AG08396 (cell line): ENCODE results near the gene AGT.
"Not testable (repeated sequence)": the region's sequence is repeated elsewhere in the genome, so short reads cannot be mapped to it uniquely, and the experiment has no call there.

ENCODE experiments used
- DNase-seq: peaks from one replicate; pipeline ENCODE4 v3.0.0; 2012; ENCODE audit warnings: low spot score, mixed read lengths

The AGT gene

GRCh38 chr1:230744382-230744781, 30.5 kb upstream of the AGT start:
- DNase-seq, result peak; percentile 40

- no peak for DNase-seq
Observed at GRCh38 chr1:230743899-230744298, 30.0 kb upstream of the AGT start.

DNA sequence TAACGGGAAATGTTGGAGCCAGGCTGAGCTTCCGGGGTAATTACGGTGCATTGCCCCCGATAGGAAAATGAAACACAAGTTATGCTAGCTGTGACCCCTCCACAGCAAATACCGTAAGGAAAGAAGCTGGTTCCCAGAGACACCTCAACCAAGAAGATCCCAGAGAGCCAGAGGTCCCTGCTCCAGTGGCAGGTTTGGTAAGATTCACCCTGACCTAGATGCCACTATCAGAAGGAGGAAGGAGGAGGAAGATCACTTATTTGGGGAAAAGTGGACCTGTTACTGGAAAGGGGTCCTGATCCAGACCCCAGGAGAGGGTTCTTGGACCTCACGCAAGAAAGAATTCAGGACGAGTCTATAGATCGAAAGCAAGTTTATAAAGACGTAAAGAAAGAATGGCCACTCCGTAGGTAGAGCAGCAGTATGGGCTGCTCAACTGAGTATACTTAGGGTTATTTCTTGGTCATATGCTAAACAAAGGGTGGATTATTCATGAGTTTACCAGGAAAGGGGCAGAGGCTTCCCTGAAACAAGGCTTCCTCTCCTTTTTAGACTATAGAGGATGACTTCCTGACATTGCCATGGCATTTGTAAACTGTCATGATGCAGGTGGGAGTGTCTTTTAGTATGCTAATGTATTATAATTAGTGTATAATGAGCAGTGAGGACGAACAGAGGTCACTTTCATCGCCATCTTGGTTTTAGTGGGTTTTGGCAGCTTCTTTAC, 25.8 kb upstream of the AGT start:
- DNase-seq, result no peak

GRCh38 chr1:230737622-230738262, 23.8 kb upstream of the AGT start:
- no peak for DNase-seq

DNA sequence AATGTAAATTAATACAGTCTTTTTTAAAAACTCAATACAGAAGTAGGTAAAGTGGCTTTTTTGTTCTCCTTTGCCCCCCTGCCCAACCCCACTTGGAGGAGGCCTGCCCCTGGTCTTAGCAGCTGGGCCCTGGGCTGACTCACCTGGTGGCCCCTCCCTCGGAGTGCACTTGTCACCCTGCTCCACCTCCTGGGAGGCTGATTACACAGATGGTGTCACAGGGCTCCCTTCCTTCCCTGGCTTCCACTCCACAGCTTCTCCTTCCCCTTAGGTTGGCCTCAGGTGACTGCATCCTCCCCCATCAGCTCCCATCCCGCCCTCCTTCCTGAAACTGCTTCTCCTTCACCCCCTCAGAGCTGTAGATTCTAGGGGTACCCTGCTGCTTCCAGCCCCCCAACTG, 21.5 kb upstream of the AGT start:
- DNase-seq, result no peak

DNA sequence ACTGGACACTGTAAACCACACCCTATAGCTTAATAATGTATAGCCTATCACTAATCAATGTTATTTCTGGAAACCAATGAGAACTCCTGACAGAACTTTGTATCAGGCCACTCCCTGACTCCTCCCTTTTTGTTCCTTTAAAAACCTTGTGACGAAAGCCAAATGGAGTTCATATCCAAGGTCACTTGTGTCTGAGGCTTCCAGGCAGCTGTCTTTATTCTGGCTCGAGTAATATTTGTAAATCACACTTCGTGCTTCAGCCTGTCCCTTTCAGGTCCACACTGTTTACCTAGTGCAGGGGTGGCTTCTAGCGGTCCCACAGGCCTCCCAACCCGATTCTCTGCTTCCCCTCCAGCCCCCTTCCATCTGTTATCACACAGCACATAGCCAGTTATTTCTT, 17.1 kb upstream of the AGT start:
- DNase-seq, result no peak

DNA sequence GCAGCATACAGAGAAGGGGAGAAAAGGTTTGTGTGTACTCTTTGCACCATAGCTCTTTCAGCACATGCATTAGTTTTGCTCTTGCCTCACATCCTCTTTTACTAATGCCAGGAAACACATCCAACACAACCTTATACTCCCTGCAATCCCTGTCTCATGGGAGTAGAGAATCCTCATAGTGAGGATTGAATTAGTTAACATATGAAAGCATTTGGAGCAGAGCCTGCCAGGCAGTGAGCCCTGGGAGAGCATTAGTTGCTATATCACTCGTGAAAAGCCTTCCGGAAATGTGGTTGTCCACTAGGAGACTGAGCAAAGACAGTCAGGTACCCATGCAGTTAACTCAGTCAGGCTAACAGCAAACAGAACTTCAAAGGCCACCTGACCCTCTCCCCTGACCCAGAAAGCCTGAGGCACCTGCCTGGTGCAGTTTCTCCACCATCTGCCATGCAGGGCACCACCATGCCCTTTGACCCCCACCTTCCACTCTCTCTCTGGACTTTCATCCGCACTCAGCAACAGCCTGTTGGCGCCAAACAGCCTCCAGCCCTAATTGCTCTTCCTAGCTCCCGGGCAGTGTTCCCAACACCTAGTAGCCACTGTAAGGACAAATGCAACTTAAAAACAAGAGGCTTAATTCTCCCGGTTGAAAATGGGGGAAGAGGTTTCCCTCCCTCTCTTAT, 14.9 kb upstream of the AGT start:
- DNase-seq, result no peak

DNA sequence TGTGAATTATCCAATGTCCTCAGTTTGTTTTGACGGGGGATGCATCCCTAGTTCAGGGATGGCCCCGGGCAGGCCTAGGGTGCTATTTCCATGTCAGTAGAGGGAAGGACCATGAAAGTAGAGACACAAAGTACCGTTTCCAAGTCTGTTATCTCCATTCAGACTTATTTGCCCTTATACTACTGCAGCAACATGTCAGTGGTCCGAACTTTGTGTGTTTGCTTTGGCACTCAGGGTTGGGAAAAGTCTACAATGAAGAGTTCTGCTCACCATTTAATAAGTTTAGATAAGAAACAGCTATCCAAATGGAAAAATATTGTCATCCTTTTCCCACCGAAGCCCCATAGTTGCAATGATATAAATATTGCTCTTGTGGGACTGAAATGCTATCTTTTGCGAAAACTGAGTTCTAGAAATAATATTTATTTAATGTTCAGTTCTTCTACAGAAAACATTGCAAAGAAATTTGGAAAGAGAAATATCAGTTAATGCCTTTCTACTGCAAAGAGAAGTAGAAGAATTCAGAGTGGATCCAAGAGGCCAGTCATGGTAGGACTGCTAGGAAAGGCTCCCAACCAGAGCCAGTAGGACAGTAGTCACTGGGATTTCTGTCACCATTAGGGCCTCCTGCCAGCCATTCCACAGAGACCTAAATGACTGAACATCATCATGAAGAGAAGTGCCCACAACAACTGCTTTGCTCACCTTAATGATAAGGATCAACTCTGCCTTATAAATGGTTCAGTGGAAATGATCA, 11.5 kb upstream of the AGT start:
- no peak for DNase-seq

DNA sequence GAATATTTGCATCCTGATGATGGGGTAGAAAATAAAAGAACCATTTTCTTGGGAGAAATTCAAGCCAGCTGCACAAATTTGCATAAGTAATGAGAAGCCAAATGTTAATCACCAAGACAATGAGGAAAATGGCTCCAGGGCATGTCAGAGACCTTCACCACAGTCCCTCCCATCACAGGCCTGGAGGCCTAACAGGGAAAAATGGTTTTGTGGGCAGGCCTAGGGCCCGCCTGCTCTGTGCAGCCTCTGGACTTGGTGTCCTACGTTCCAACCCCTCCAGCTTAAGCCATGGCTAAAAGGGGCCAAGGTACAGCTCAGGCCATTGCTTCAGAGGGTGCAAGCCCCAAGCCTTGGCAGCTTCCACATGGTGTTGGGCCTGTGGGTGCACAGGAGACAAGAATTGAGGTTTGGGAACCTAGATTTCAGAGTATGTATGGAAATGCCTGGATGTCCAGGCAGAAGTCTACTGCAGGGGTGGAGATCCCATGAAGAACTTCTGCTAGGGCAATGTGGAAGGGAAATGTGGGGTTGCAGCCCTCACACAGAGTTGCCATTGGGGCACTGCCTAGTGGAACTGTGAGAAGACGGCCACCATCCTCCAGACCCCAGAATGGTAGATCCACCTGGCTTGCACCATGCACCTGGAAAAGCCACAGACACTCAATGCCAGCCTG, 8.1 kb upstream of the AGT start:
- DNase-seq, result not testable (repeated sequence)

- DNase-seq, result no peak
Observed at GRCh38 chr1:230717251-230717650, 3.3 kb upstream of the AGT start.

DNA sequence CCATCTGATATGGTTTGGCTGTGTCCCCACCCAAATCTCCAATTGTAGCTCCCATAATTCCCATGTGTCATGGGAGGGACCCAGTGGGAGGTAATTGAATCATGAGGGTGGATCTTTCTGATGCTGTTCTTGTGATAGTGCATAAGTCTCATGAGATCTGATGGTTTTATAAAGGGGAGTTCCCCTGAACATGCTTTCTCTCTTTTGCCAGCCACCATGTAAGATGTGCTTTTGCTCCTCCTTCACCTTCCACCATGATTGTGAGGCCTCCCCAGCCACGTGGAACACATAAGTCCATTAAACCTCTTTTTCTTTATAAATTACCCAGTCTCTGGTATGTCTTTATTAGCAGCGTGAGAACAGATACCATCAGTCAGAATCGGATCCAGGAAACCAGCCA, 2.5 kb upstream of the AGT start:
- not testable (repeated sequence) for DNase-seq

GRCh38 chr1:230715510-230715909, 1.6 kb upstream of the AGT start:
- DNase-seq, result no peak

DNA sequence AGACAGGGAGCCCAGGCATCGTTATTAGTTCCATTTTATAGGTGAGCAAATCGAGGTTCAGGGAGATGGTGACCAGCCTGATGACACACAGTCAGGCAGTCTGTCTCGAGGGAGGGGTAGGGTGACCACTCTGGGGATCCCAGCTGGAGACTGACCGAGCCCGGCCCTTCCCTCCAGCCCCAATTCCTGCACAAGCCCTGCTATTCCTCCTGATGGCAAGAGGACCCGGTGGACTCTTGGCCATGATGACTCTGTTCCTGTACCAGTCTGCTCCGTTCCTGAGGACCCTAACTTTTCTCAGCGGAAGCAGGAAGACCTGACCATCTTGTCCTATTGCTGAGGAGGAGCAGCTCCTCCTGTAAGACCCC, 391 bp downstream of the AGT start:
- DNase-seq, result no peak

- DNase-seq, result no peak
Observed at GRCh38 chr1:230713138-230713537, 784 bp downstream of the AGT start.

GRCh38 chr1:230712470-230712942, 1.4 kb downstream of the AGT start:
- no peak for DNase-seq

DNA sequence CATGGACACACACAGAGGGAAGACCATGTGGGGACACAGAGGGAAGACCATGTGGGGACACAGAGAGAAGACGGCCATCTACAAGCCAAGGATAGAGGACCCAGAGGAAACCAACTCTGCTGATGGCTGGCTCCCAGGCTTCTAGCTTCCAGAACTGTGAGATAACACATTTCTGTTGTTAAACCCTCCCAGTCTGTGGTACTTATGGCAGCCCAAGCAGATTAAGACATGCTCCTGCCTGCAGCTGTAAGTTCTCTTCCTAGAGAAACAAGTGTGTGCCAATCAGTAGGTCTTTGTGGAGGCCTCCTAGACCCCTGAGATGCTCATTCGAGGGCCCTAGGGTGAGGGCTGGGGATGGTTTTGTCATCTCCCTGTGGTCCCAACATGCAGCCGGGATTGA, 2.7 kb downstream of the AGT start:
- no peak for DNase-seq

DNA sequence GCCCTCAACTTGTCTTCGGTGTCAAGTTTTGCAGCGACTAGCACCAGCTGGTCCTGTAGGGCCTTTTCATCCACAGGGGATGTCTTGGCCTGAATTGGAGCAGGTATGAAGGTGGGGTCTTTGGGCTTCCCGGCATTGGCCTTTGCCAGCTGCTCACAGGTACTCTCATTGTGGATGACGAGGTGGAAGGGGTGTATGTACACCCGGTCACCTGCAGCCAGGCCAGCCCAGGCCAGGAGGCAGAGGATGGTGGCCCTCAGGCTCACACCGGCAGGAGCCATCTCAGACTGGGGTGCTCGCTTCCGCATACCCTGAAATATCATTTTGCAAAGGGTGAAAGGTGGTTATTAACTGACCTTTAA, 3.4 kb downstream of the AGT start:
- DNase-seq, result no peak

DNA sequence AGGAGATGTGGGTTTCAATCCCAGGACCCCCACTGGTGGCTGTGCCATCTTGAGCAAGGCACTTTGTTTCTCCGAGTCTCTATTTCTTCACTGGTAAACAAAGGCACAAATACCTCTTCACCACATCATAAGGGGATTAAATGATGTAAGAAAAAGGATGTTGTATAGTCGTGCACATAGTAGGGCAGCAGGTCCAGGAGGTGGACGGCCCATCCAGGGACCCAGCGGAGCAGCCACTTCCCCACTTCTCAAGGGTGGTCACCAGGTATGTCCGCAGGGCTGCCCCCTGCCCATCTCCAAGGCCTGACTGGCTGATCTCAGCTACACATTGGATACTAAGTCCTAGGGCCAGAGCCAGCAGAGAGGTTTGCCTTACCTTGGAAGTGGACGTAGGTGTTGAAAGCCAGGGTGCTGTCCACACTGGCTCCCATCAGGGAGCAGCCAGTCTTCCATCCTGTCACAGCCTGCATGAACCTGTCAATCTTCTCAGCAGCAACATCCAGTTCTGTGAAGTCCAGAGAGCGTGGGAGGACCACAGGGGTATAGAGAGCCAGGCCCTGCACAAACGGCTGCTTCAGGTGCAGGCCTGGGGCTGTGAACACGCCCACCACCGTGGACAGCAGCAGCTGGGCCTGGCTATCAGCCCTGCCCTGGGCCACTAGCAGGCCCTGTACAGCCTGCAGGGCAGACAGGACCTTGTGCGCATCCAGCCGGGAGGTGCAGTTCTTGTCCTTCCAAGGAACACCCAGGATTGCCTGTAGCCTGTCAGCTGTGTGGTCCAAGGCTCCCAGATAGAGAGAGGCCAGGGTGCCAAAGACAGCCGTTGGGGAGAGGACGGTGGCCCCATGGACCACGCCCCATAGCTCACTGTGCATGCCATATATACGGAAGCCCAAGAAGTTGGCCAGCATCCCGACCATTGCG, 4.0 kb downstream of the AGT start:
- no peak for DNase-seq

GRCh38 chr1:230708631-230709580, 5.0 kb downstream of the AGT start:
- DNase-seq, result no peak
